Tibial artery (tissue), 4 donors: ENCODE data around the gene GRIK4.

ENCODE experiments used
- DNase-seq, 2 donors: peaks; one replicate each; pipeline ENCODE4 v3.0.0-alpha.2; 2019
- H3K27ac ChIP-seq, 2 donors: fragments of 200-600 bp; sonication (generic) in 1 of 2; 1 replicate in 1 of 2; 2 replicates in 1 of 2; pipeline ENCODE4 v1.5.1; 2018 to 2019; ENCODE audit warnings: mild to moderate bottlenecking in 1 of 2
- H3K27me3 ChIP-seq, 2 donors: fragments of 200-600 bp; sonication (generic) in 1 of 2; one replicate each; pipeline versions ENCODE4 v1.5.1 to v1.6.0; 2016 to 2019
- H3K36me3 ChIP-seq, 3 donors: fragments of 200-600 bp; sonication (generic) in 2 of 3; one replicate each; pipeline ENCODE4 v1.5.1; 2016 to 2019; ENCODE audit warnings: mild to moderate bottlenecking in 2 of 3
- H3K4me1 ChIP-seq, 4 donors: fragments of 200-600 bp; sonication (generic) in 2 of 4; 1 replicate in 3 of 4; 2 replicates in 1 of 4; pipeline ENCODE4 v1.5.1; 2016 to 2019
- H3K4me3 ChIP-seq, 2 donors: fragments of 200-600 bp; sonication (generic) in 1 of 2; 1 replicate in 1 of 2; 2 replicates in 1 of 2; pipeline ENCODE4 v1.5.1; 2018 to 2019; ENCODE audit warnings: mild to moderate bottlenecking in 2 of 2
- H3K9me3 ChIP-seq, 3 donors: fragments of 200-600 bp; sonication (generic) in 1 of 3; one replicate each; pipeline ENCODE4 v1.5.1; 2016 to 2019
- CTCF ChIP-seq, 2 experiments: fragments of 200-600 bp in 1 of 2; fragments of 450-650 bp in 1 of 2; IDR thresholded peaks; one replicate each; pipeline ENCODE4 v1.5.1; 2017 to 2019; ENCODE audit warnings: antibody characterized with exemption in 2 of 2, mild to moderate bottlenecking in 1 of 2, moderate library complexity in 1 of 2
- intact Hi-C: fragments of 100-400 bp; cut with DNase I; formaldehyde crosslinking; loops from one replicate; pipeline ENCODE4 v1.15.0; 2023; ENCODE audit warnings: low total_unique reads

Gene GRIK4

GRCh38 chr11:120605469-120605868 is 93.9 kb downstream of the GRIK4 start:
- no peak for DNase-seq
- no peaks in the 10 kb centered on the region for H3K36me3 ChIP-seq
- peaks cover 0 to 3% of the 10 kb centered on the region in 2 donors for H3K27me3 ChIP-seq
- TF ChIP-seq CTCF (IDR thresholded peaks at IDR 0.05): no peak
- peaks cover 0 to 6% (median 0%) of the 10 kb centered on the region in 4 donors for H3K4me1 ChIP-seq
- intact Hi-C loops: no loop called here
- no peak overlapping the region for H3K27ac ChIP-seq
- H3K4me3 ChIP-seq: no peak overlapping the region
- no peaks in the 10 kb centered on the region for H3K9me3 ChIP-seq

GRCh38 chr11:120606211-120607010 is 94.9 kb downstream of the GRIK4 start:
- no peak for DNase-seq
- Histone ChIP-seq H3K27me3 (peaks cover 0 to 3% of the 10 kb centered on the region in 2 donors), H3K9me3 (no peaks in the 10 kb centered on the region), H3K4me1 (peaks cover 0 to 6% (median 0%) of the 10 kb centered on the region in 4 donors), H3K36me3 (no peaks in the 10 kb centered on the region), H3K27ac (no peak overlapping the region), H3K4me3 (no peak overlapping the region)
- intact Hi-C loops: no loop called here
- TF ChIP-seq CTCF (IDR thresholded peaks at IDR 0.05): no peak

- TF ChIP-seq CTCF (IDR thresholded peaks at IDR 0.05): no peak
- H3K27ac ChIP-seq: no peak overlapping the region
- H3K27me3 ChIP-seq: peaks cover 0 to 3% of the 10 kb centered on the region in 2 donors
- no peaks in the 10 kb centered on the region for H3K36me3 ChIP-seq
- no peak overlapping the region for H3K4me3 ChIP-seq
- H3K4me1 ChIP-seq: peaks cover 0 to 6% (median 0%) of the 10 kb centered on the region in 4 donors
- no peak for DNase-seq
- no peaks in the 10 kb centered on the region for H3K9me3 ChIP-seq
- intact Hi-C loops: no loop called here
Observed at GRCh38 chr11:120608061-120608460, 96.5 kb downstream of the GRIK4 start.

GRCh38 chr11:120608760-120609211 is 97.2 kb downstream of the GRIK4 start:
- Histone ChIP-seq H3K36me3 (no peaks in the 10 kb centered on the region), H3K4me3 (no peak overlapping the region), H3K27ac (no peak overlapping the region), H3K4me1 (peaks cover 0 to 6% (median 0%) of the 10 kb centered on the region in 4 donors), H3K27me3 (peaks cover 0 to 3% of the 10 kb centered on the region in 2 donors), H3K9me3 (no peaks in the 10 kb centered on the region)
- peak in 1 of 2 donors; percentile 48 for DNase-seq
- TF ChIP-seq CTCF (IDR thresholded peaks at IDR 0.05): no peak
- intact Hi-C loops: no loop called here

- no peak for DNase-seq
- H3K4me3 ChIP-seq: no peak overlapping the region
- H3K36me3 ChIP-seq: no peaks in the 10 kb centered on the region
- H3K9me3 ChIP-seq: no peaks in the 10 kb centered on the region
- intact Hi-C loops: no loop called here
- no peak overlapping the region for H3K27ac ChIP-seq
- peaks cover 0 to 6% (median 0%) of the 10 kb centered on the region in 4 donors for H3K4me1 ChIP-seq
- H3K27me3 ChIP-seq: peaks cover 0 to 3% of the 10 kb centered on the region in 2 donors
- TF ChIP-seq CTCF (IDR thresholded peaks at IDR 0.05): no peak
Observed at GRCh38 chr11:120610111-120610510, 98.6 kb downstream of the GRIK4 start.
